ENCODE results near the gene IFT81. TPM values are rescaled to one million over a fixed set of nuclear protein-coding genes. Genes with fewer than 3 reads are reported as not detected.

Gene IFT81
- total RNA-seq, 1 experiment from 2014 or later = 32.9 TPM

DNA sequence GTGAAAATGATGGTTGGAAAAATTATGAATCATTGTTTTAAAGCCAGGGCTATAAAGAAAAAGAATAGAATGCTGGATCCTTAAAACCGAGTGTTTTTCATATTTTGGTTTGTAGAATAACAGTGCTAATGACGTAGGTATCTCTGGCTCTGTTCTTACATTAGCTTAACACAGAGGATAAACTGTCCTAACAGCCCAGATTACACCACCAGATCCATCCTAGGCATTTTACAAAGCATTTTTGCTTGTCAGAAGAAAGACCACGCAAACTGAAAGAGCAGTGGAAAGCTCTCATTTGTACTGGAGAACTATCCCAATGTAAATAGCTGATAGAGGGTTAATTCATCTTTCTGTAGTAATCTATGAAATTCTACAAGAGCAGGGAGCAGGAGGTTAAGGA, 13.6 kb downstream of the IFT81 start:
- Histone ChIP-seq H3K27ac (ENCODE audit: low read depth, low read length, poor library complexity, severe bottlenecking) (no peak overlapping the region), H3K36me3 (ENCODE audit: insufficient read depth, low read length, poor library complexity, severe bottlenecking) (peaks cover 51% of the 10 kb centered on the region), H3K4me3 (ENCODE audit: low read depth, low read length, poor library complexity, severe bottlenecking) (no peak overlapping the region), H3K4me1 (ENCODE audit: insufficient read depth, low read length, poor library complexity, severe bottlenecking) (no peaks in the 10 kb centered on the region), H3K9me3 (ENCODE audit: low read depth, low read length, poor library complexity, severe bottlenecking) (no peaks in the 10 kb centered on the region), H3K27me3 (replicated peaks; ENCODE audit: insufficient read depth, low read depth, low read length, poor library complexity) (no peaks in the 10 kb centered on the region)
- BruUV-seq (replicated peaks) = no TSS peak
- POLR2A ChIA-PET (ENCODE audit: low non-redundant PET) = interaction anchor here (0.7 kb wide), 1 partner anchor 8 kb away, joined by 5 read pairs; no protein-coding TSS in a partner anchor
- DNase-seq (ENCODE audit: low spot score) = no peak
- CTCF ChIA-PET = no interaction called here
- intact Hi-C loops (cut with micrococcal nuclease; ENCODE audit: unreplicated experiment) = no loop called here
- no peak for TF ChIP-seq EZH2 (IDR thresholded peaks at IDR 0.05; ENCODE audit: borderline replicate concordance, low read depth, low read length, poor library complexity, severe bottlenecking)
- TF ChIP-seq, protein P1, sequence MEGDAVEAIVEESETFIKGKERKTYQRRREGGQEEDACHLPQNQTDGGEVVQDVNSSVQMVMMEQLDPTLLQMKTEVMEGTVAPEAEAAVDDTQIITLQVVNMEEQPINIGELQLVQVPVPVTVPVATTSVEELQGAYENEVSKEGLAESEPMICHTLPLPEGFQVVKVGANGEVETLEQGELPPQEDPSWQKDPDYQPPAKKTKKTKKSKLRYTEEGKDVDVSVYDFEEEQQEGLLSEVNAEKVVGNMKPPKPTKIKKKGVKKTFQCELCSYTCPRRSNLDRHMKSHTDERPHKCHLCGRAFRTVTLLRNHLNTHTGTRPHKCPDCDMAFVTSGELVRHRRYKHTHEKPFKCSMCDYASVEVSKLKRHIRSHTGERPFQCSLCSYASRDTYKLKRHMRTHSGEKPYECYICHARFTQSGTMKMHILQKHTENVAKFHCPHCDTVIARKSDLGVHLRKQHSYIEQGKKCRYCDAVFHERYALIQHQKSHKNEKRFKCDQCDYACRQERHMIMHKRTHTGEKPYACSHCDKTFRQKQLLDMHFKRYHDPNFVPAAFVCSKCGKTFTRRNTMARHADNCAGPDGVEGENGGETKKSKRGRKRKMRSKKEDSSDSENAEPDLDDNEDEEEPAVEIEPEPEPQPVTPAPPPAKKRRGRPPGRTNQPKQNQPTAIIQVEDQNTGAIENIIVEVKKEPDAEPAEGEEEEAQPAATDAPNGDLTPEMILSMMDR (conservative IDR thresholded peaks at IDR 0.05; ENCODE audit: low read depth, low read length) = no peak

- no peak overlapping the region for H3K4me3 ChIP-seq (ENCODE audit: low read depth, low read length, poor library complexity, severe bottlenecking)
- no peak for DNase-seq (ENCODE audit: low spot score)
- TF ChIP-seq, protein P1 (conservative IDR thresholded peaks at IDR 0.05; ENCODE audit: low read depth, low read length) = no peak
- TF ChIP-seq EZH2 (IDR thresholded peaks at IDR 0.05; ENCODE audit: borderline replicate concordance, low read depth, low read length, poor library complexity, severe bottlenecking) = no peak
- no TSS peak for BruUV-seq (replicated peaks)
- peaks cover 39% of the 10 kb centered on the region for H3K36me3 ChIP-seq (ENCODE audit: insufficient read depth, low read length, poor library complexity, severe bottlenecking)
- intact Hi-C loops (cut with micrococcal nuclease; ENCODE audit: unreplicated experiment) = no loop called here
- no peaks in the 10 kb centered on the region for H3K27me3 ChIP-seq (replicated peaks; ENCODE audit: insufficient read depth, low read depth, low read length, poor library complexity)
- no peaks in the 10 kb centered on the region for H3K4me1 ChIP-seq (ENCODE audit: insufficient read depth, low read length, poor library complexity, severe bottlenecking)
- ChIA-PET POLR2A (ENCODE audit: low non-redundant PET) (no interaction called here), CTCF (no interaction called here)
- no peak overlapping the region for H3K27ac ChIP-seq (ENCODE audit: low read depth, low read length, poor library complexity, severe bottlenecking)
- no peaks in the 10 kb centered on the region for H3K9me3 ChIP-seq (ENCODE audit: low read depth, low read length, poor library complexity, severe bottlenecking)
Measured at GRCh38 chr12:110141389-110141788, 17.2 kb downstream of the IFT81 start.

GRCh38 chr12:110146986-110147385, 22.8 kb downstream of the IFT81 start:
- no peak for DNase-seq (ENCODE audit: low spot score)
- no peaks in the 10 kb centered on the region for H3K4me1 ChIP-seq (ENCODE audit: insufficient read depth, low read length, poor library complexity, severe bottlenecking)
- H3K27me3 ChIP-seq (replicated peaks; ENCODE audit: insufficient read depth, low read depth, low read length, poor library complexity) = no peaks in the 10 kb centered on the region
- H3K9me3 ChIP-seq (ENCODE audit: low read depth, low read length, poor library complexity, severe bottlenecking) = no peaks in the 10 kb centered on the region
- POLR2A ChIA-PET (ENCODE audit: low non-redundant PET) = no interaction called here
- H3K36me3 ChIP-seq (ENCODE audit: insufficient read depth, low read length, poor library complexity, severe bottlenecking) = peaks cover 55% of the 10 kb centered on the region
- intact Hi-C loops (cut with micrococcal nuclease; ENCODE audit: unreplicated experiment) = no loop called here
- CTCF ChIA-PET = interaction anchor here (0.6 kb wide), 1 partner anchor 284 kb away, joined by 4 read pairs; no protein-coding TSS in a partner anchor
- H3K4me3 ChIP-seq (ENCODE audit: low read depth, low read length, poor library complexity, severe bottlenecking) = no peak overlapping the region
- H3K27ac ChIP-seq (ENCODE audit: low read depth, low read length, poor library complexity, severe bottlenecking) = no peak overlapping the region
- TF ChIP-seq, protein P1 (conservative IDR thresholded peaks at IDR 0.05; ENCODE audit: low read depth, low read length) = no peak
- no TSS peak for BruUV-seq (replicated peaks)
